DND-41 (cell line): Measurements from ENCODE around the gene ATP6V1G3.

Experiments used
- EZH2 ChIP-seq: IDR thresholded peaks from 3 replicates; pipeline ENCODE4 v1.6.1; 2012; ENCODE audit warnings: borderline replicate concordance, low read depth, mild to moderate bottlenecking, moderate library complexity, low read length, inconsistent platforms; ENCODE audit not compliant: severe bottlenecking
- TF ChIP-seq, protein P1 (sequence below): IDR thresholded peaks from 2 replicates; pipeline ENCODE4 v1.5.1; 2012; ENCODE audit warnings: borderline replicate concordance, low read length, moderate library complexity, mild to moderate bottlenecking; ENCODE audit not compliant: poor library complexity, severe bottlenecking; ENCODE audit errors: extremely low read depth

GRCh38 chr1:198497326-198498102 is 43.0 kb downstream of the ATP6V1G3 start:
- no peak for TF ChIP-seq EZH2
- TF ChIP-seq, protein P1, sequence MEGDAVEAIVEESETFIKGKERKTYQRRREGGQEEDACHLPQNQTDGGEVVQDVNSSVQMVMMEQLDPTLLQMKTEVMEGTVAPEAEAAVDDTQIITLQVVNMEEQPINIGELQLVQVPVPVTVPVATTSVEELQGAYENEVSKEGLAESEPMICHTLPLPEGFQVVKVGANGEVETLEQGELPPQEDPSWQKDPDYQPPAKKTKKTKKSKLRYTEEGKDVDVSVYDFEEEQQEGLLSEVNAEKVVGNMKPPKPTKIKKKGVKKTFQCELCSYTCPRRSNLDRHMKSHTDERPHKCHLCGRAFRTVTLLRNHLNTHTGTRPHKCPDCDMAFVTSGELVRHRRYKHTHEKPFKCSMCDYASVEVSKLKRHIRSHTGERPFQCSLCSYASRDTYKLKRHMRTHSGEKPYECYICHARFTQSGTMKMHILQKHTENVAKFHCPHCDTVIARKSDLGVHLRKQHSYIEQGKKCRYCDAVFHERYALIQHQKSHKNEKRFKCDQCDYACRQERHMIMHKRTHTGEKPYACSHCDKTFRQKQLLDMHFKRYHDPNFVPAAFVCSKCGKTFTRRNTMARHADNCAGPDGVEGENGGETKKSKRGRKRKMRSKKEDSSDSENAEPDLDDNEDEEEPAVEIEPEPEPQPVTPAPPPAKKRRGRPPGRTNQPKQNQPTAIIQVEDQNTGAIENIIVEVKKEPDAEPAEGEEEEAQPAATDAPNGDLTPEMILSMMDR: no peak
